Heart left ventricle (tissue), 13 donors: Measurements from ENCODE around the gene KCNC3.

Source experiments
- CTCF ChIP-seq, 12 donors: fragments of 200-600 bp; sonication (generic) in 4 of 12; IDR thresholded peaks; one replicate each; pipeline versions ENCODE4 v1.5.0 to v1.8.0; 2018 to 2022; ENCODE audit warnings: antibody characterized with exemption in 12 of 12, mild to moderate bottlenecking in 5 of 12
- POLR2A ChIP-seq, 2 donors: fragments of 450-650 bp; IDR thresholded peaks; one replicate each; pipeline ENCODE4 v1.6.1; 2017; ENCODE audit warnings: antibody characterized with exemption in 2 of 2, mild to moderate bottlenecking in 2 of 2, moderate library complexity in 2 of 2
- donor health status: ischemic (EF 13 %, LVEDD 7.1; RV severe dilation, severe dysfunction).
- donor health status: DM: no; HTN: yes; CAD: no.
- donor health status: DM: no; HTN: no; CAD: no.
- donor health status: ischemic (EF 25% LVEDD 6.9; RV normal size, moderate dysfunction).
- donor health status: ischemic (EF 25% LVEDD 5.7; RV mildly dilated, moderate dysfunction).
- donor health status: ischemic (EF 35%, LVEDD 5.7; RV mildly dilated, moderate dysfunction).
- donor health status: nonischemic (EF 11% LVEDD 7.7; RV severe dilation, severe dysfunction).
- donor health status: DM: yes; HTN: yes; CAD: no.
- donor health status: PGD.
- donor health status: ischemic (EF 29% LVEDD 5.4; RV normal size, mild dysfunction).
- donor health status: nonischemic (EF 23%, LVEDD 6.1; RV moderate dilation, normal function).

- no peak for TF ChIP-seq CTCF (IDR thresholded peaks at IDR 0.05)
- no peak for TF ChIP-seq POLR2A (IDR thresholded peaks at IDR 0.05)
These were observed 30.2 kb upstream of the KCNC3 start for GRCh38 chr19:50359328-50359818.
